ENCODE results near the gene TMEM42. TPM values are rescaled to one million over a fixed set of nuclear protein-coding genes. Genes with fewer than 3 reads are reported as not detected.

Gene TMEM42
- total and polyA plus RNA-seq, 4 experiments from 2014 or later = 26.1 to 55.4 (median 30.9) TPM

- Histone ChIP-seq H3K4me3 (ENCODE audit: low read length in 2 of 2) (no peak within 1 kb of the TSS), H3K4me1 (ENCODE audit: insufficient read depth, low read length) (no peaks in the 10 kb centered on the region), H3K27ac (ENCODE audit: low read depth, low read length) (no peak within 1 kb of the TSS), H3K36me3 (ENCODE audit: insufficient read depth, low read length) (no peaks in the 10 kb centered on the region), H3K27me3 (ENCODE audit: insufficient read depth, low read length) (no peaks in the 10 kb centered on the region), H3K9me3 (ENCODE audit: control insufficient read depth in 1 of 2, low read length in 2 of 2) (no peaks in the 10 kb centered on the region)
- Mint-ChIP-seq H3K27me3 (peaks cover 0 to 5% of the 10 kb centered on the region in 2 donors), H3K4me1 (peaks cover 0 to 2% (median 0%) of the 10 kb centered on the region in 4 donors), H3K4me3 (no peak within 1 kb of the TSS), H3K36me3 (no peaks in the 10 kb centered on the region), H3K27ac (no peak within 1 kb of the TSS), H3K9me3 (no peaks in the 10 kb centered on the region)
- CTCF ChIA-PET (ENCODE audit: partially characterized antibody) = no interaction called here
- DNase-seq = no peak
- intact Hi-C loops (cut with micrococcal nuclease) = no loop called here
- POLR2A ChIA-PET (ENCODE audit: partially characterized antibody) = no interaction called here
These were observed 12.6 kb downstream of the TMEM42 start, which contains the start of gene TGM4 for GRCh38 chr3:44874308-44874707. Gene TGM4 (plus strand): TSS chr3:44874608. CDS start chr3:44874679, 71 bp downstream.

GRCh38 chr3:44875596-44875995 lies 13.9 kb downstream of the TMEM42 start:
- peaks cover 0 to 5% of the 10 kb centered on the region in 2 donors for H3K27me3 Mint-ChIP-seq
- no peak for DNase-seq
- no peak overlapping the region for H3K4me3 Mint-ChIP-seq
- H3K36me3 ChIP-seq (ENCODE audit: insufficient read depth, low read length) = no peaks in the 10 kb centered on the region
- intact Hi-C loops (cut with micrococcal nuclease) = no loop called here
- H3K27me3 ChIP-seq (ENCODE audit: insufficient read depth, low read length) = no peaks in the 10 kb centered on the region
- CTCF ChIA-PET (ENCODE audit: partially characterized antibody) = no interaction called here
- no peaks in the 10 kb centered on the region for H3K36me3 Mint-ChIP-seq
- H3K4me1 ChIP-seq (ENCODE audit: insufficient read depth, low read length) = no peaks in the 10 kb centered on the region
- H3K4me3 ChIP-seq (ENCODE audit: low read length in 2 of 2) = no peak overlapping the region
- H3K27ac Mint-ChIP-seq = no peak overlapping the region
- no peaks in the 10 kb centered on the region for H3K9me3 ChIP-seq (ENCODE audit: control insufficient read depth in 1 of 2, low read length in 2 of 2)
- no peak overlapping the region for H3K27ac ChIP-seq (ENCODE audit: low read depth, low read length)
- H3K4me1 Mint-ChIP-seq = peaks cover 0 to 2% (median 0%) of the 10 kb centered on the region in 4 donors
- no peaks in the 10 kb centered on the region for H3K9me3 Mint-ChIP-seq
- POLR2A ChIA-PET (ENCODE audit: partially characterized antibody) = no interaction called here

- H3K9me3 ChIP-seq (ENCODE audit: control insufficient read depth in 1 of 2, low read length in 2 of 2) = no peaks in the 10 kb centered on the region
- H3K27ac ChIP-seq (ENCODE audit: low read depth, low read length) = no peak overlapping the region
- H3K27me3 ChIP-seq (ENCODE audit: insufficient read depth, low read length) = no peaks in the 10 kb centered on the region
- H3K36me3 ChIP-seq (ENCODE audit: insufficient read depth, low read length) = no peaks in the 10 kb centered on the region
- peaks cover under 1 to 5% of the 10 kb centered on the region in 2 donors for H3K27me3 Mint-ChIP-seq
- intact Hi-C loops (cut with micrococcal nuclease) = no loop called here
- H3K4me1 Mint-ChIP-seq = peaks cover 0 to 2% (median 0%) of the 10 kb centered on the region in 4 donors
- DNase-seq = no peak
- H3K4me1 ChIP-seq (ENCODE audit: insufficient read depth, low read length) = no peaks in the 10 kb centered on the region
- ChIA-PET POLR2A (ENCODE audit: partially characterized antibody) (no interaction called here), CTCF (ENCODE audit: partially characterized antibody) (interaction anchor here (0.8 to 1.3 kb wide), 2 partner anchors 37 to 308 kb away, joined by 4 read pairs; no protein-coding TSS in a partner anchor)
- H3K4me3 Mint-ChIP-seq = no peak overlapping the region
- no peaks in the 10 kb centered on the region for H3K9me3 Mint-ChIP-seq
- no peak overlapping the region for H3K4me3 ChIP-seq (ENCODE audit: low read length in 2 of 2)
- no peak overlapping the region for H3K27ac Mint-ChIP-seq
- H3K36me3 Mint-ChIP-seq = no peaks in the 10 kb centered on the region
These were observed 15.6 kb downstream of the TMEM42 start for GRCh38 chr3:44877333-44877732.

- ChIA-PET POLR2A (ENCODE audit: partially characterized antibody) (no interaction called here), CTCF (ENCODE audit: partially characterized antibody) (interaction anchor here (1.5 kb wide), 1 partner anchor 34 kb away, joined by 4 read pairs; no protein-coding TSS in a partner anchor)
- Mint-ChIP-seq H3K4me1 (peaks cover 0 to 2% (median 0%) of the 10 kb centered on the region in 4 donors), H3K27me3 (peaks cover 5% of the 10 kb centered on the region in 2 donors), H3K9me3 (no peaks in the 10 kb centered on the region), H3K4me3 (no peak overlapping the region), H3K27ac (no peak overlapping the region), H3K36me3 (no peaks in the 10 kb centered on the region)
- Histone ChIP-seq H3K4me3 (ENCODE audit: low read length in 2 of 2) (no peak overlapping the region), H3K36me3 (ENCODE audit: insufficient read depth, low read length) (no peaks in the 10 kb centered on the region), H3K4me1 (ENCODE audit: insufficient read depth, low read length) (no peaks in the 10 kb centered on the region), H3K9me3 (ENCODE audit: control insufficient read depth in 1 of 2, low read length in 2 of 2) (no peaks in the 10 kb centered on the region), H3K27me3 (ENCODE audit: insufficient read depth, low read length) (no peaks in the 10 kb centered on the region), H3K27ac (ENCODE audit: low read depth, low read length) (no peak overlapping the region)
- intact Hi-C loops (cut with micrococcal nuclease) = no loop called here
- no peak for DNase-seq
These were observed 18.6 kb downstream of the TMEM42 start for GRCh38 chr3:44880284-44880683.

- H3K36me3 ChIP-seq (ENCODE audit: insufficient read depth, low read length) = no peaks in the 10 kb centered on the region
- Mint-ChIP-seq H3K9me3 (no peaks in the 10 kb centered on the region), H3K27ac (no peak overlapping the region), H3K27me3 (peaks cover 12% of the 10 kb centered on the region in 2 donors), H3K4me3 (no peak overlapping the region), H3K4me1 (no peaks in the 10 kb centered on the region), H3K36me3 (no peaks in the 10 kb centered on the region)
- H3K4me1 ChIP-seq (ENCODE audit: insufficient read depth, low read length) = no peaks in the 10 kb centered on the region
- no peak overlapping the region for H3K27ac ChIP-seq (ENCODE audit: low read depth, low read length)
- no peaks in the 10 kb centered on the region for H3K27me3 ChIP-seq (ENCODE audit: insufficient read depth, low read length)
- no peaks in the 10 kb centered on the region for H3K9me3 ChIP-seq (ENCODE audit: control insufficient read depth in 1 of 2, low read length in 2 of 2)
- ChIA-PET CTCF (ENCODE audit: partially characterized antibody) (no interaction called here), POLR2A (ENCODE audit: partially characterized antibody) (no interaction called here)
- DNase-seq = no peak
- H3K4me3 ChIP-seq (ENCODE audit: low read length in 2 of 2) = no peak overlapping the region
- intact Hi-C loops (cut with micrococcal nuclease) = no loop called here
These were observed 21.7 kb downstream of the TMEM42 start for GRCh38 chr3:44883213-44883955.

- H3K4me1 Mint-ChIP-seq = no peaks in the 10 kb centered on the region
- intact Hi-C loops (cut with micrococcal nuclease) = no loop called here
- Histone ChIP-seq H3K4me1 (ENCODE audit: insufficient read depth, low read length) (no peaks in the 10 kb centered on the region), H3K9me3 (ENCODE audit: control insufficient read depth in 1 of 2, low read length in 2 of 2) (no peaks in the 10 kb centered on the region), H3K27me3 (ENCODE audit: insufficient read depth, low read length) (no peaks in the 10 kb centered on the region), H3K4me3 (ENCODE audit: low read length in 2 of 2) (no peak overlapping the region), H3K36me3 (ENCODE audit: insufficient read depth, low read length) (no peaks in the 10 kb centered on the region), H3K27ac (ENCODE audit: low read depth, low read length) (no peak overlapping the region)
- no peak overlapping the region for H3K4me3 Mint-ChIP-seq
- ChIA-PET POLR2A (ENCODE audit: partially characterized antibody) (no interaction called here), CTCF (ENCODE audit: partially characterized antibody) (no interaction called here)
- H3K36me3 Mint-ChIP-seq = no peaks in the 10 kb centered on the region
- no peaks in the 10 kb centered on the region for H3K9me3 Mint-ChIP-seq
- no peak for DNase-seq
- H3K27ac Mint-ChIP-seq = no peak overlapping the region
- H3K27me3 Mint-ChIP-seq = peaks cover 10 to 12% of the 10 kb centered on the region in 2 donors
These were observed 22.3 kb downstream of the TMEM42 start for GRCh38 chr3:44883999-44884431.

- no peaks in the 10 kb centered on the region for H3K4me1 ChIP-seq (ENCODE audit: insufficient read depth, low read length)
- Mint-ChIP-seq H3K9me3 (no peaks in the 10 kb centered on the region), H3K4me3 (no peak overlapping the region), H3K36me3 (no peaks in the 10 kb centered on the region), H3K27ac (no peak overlapping the region), H3K27me3 (peaks cover 10 to 13% of the 10 kb centered on the region in 2 donors), H3K4me1 (no peaks in the 10 kb centered on the region)
- H3K9me3 ChIP-seq (ENCODE audit: control insufficient read depth in 1 of 2, low read length in 2 of 2) = no peaks in the 10 kb centered on the region
- intact Hi-C loops (cut with micrococcal nuclease) = no loop called here
- no peaks in the 10 kb centered on the region for H3K27me3 ChIP-seq (ENCODE audit: insufficient read depth, low read length)
- H3K27ac ChIP-seq (ENCODE audit: low read depth, low read length) = no peak overlapping the region
- no peak for DNase-seq
- ChIA-PET CTCF (ENCODE audit: partially characterized antibody) (interaction anchor here (0.6 kb wide), 1 partner anchor 345 kb away, joined by 3 read pairs; no protein-coding TSS in a partner anchor), POLR2A (ENCODE audit: partially characterized antibody) (no interaction called here)
- H3K36me3 ChIP-seq (ENCODE audit: insufficient read depth, low read length) = no peaks in the 10 kb centered on the region
- H3K4me3 ChIP-seq (ENCODE audit: low read length in 2 of 2) = no peak overlapping the region
These were observed 23.9 kb downstream of the TMEM42 start for GRCh38 chr3:44885618-44886017.
